IMR-90 (cell line): ENCODE measurements around the gene GTPBP4. TPM values are rescaled to one million over a fixed set of nuclear protein-coding genes. Genes with fewer than 3 reads are reported as not detected.

Source experiments
- ATAC-seq: fragments of 200-7000 bp; cut with Tn5 transposase; 2 replicates; pipeline ENCODE4 v1.9.1; 2020; ENCODE audit warnings: low read depth, mild to moderate bottlenecking, moderate library complexity
- BruUV-seq: library from RNA; stranded (reverse); fragments of 400-500 nt; replicated peaks from 2 replicates; lab custom pipeline; 2021; lab: Mats Ljungman, UMichigan
- CTCF ChIA-PET: fragments of 300-600 bp; formaldehyde crosslinking; extraction: SDS; loops from one replicate; lab custom pipeline; 2021; ENCODE audit warnings: antibody characterized with exemption; lab: Yijun Ruan, JAX
- POLR2A ChIA-PET: fragments of 300-600 bp; sonication (Branson Sonifier 250); formaldehyde crosslinking; loops from one replicate; lab custom pipeline; 2022; ENCODE audit warnings: antibody characterized with exemption; ENCODE audit not compliant: unreplicated experiment; lab: Charles Lee
- DNase-seq: peaks from one replicate; pipeline ENCODE4 v3.0.0; 2013
- H2AFZ ChIP-seq: replicated peaks from 2 replicates; pipeline ENCODE3; 2013; ENCODE audit warnings: low read length, mild to moderate bottlenecking; ENCODE audit not compliant: poor library complexity
- H2AK5ac ChIP-seq: 2 replicates; pipeline ENCODE4 v1.6.1; 2013; ENCODE audit warnings: low read depth, low read length, inconsistent platforms
- H2AK9ac ChIP-seq: replicated peaks from 2 replicates; pipeline ENCODE3; 2013; ENCODE audit warnings: mild to moderate bottlenecking, low read depth, low read length, moderate library complexity; ENCODE audit not compliant: poor library complexity
- H2BK120ac ChIP-seq: 2 replicates; pipeline ENCODE4 v1.6.1; 2013; ENCODE audit warnings: low read depth, low read length, inconsistent platforms
- H2BK15ac ChIP-seq: 3 replicates; pipeline ENCODE4 v1.6.1; 2013; ENCODE audit warnings: low read depth, low read length, inconsistent platforms
- H2BK20ac ChIP-seq: 2 replicates; pipeline ENCODE4 v1.6.1; 2013; ENCODE audit warnings: low read depth, mild to moderate bottlenecking, inconsistent platforms, low read length, moderate library complexity
- H2BK5ac ChIP-seq: 2 replicates; pipeline ENCODE4 v1.6.1; 2013; ENCODE audit warnings: mild to moderate bottlenecking, low read depth, low read length, inconsistent platforms; ENCODE audit not compliant: poor library complexity, severe bottlenecking
- H3K14ac ChIP-seq: replicated peaks from 2 replicates; pipeline ENCODE4 v1.6.1; 2013; ENCODE audit warnings: low read depth, low read length, inconsistent platforms
- H3K18ac ChIP-seq: 2 replicates; pipeline ENCODE4 v1.6.1; 2013; ENCODE audit warnings: low read depth, low read length, control low read depth
- H3K23ac ChIP-seq: 2 replicates; pipeline ENCODE4 v1.6.1; 2013; ENCODE audit warnings: low read depth, low read length, inconsistent platforms
- H3K27ac ChIP-seq: 2 replicates; pipeline ENCODE4 v1.5.1; 2013; ENCODE audit warnings: mild to moderate bottlenecking, control low read depth, low read length; ENCODE audit not compliant: insufficient read depth
- H3K27me3 ChIP-seq: 2 replicates; pipeline ENCODE4 v1.6.1; 2013; ENCODE audit warnings: low read length; ENCODE audit not compliant: control insufficient read depth, insufficient read depth
- H3K36me3 ChIP-seq: 2 replicates; pipeline ENCODE4 v1.6.1; 2013; ENCODE audit warnings: low read length, mixed read lengths; ENCODE audit not compliant: control insufficient read depth, insufficient read depth
- H3K4ac ChIP-seq: 2 replicates; pipeline ENCODE4 v1.6.1; 2013; ENCODE audit warnings: low read depth, low read length, inconsistent platforms
- H3K4me1 ChIP-seq: 2 replicates; pipeline ENCODE4 v1.6.1; 2013; ENCODE audit warnings: low read length, mixed read lengths; ENCODE audit not compliant: control insufficient read depth, insufficient read depth
- H3K4me2 ChIP-seq: 2 replicates; pipeline ENCODE4 v1.6.1; 2013; ENCODE audit warnings: low read depth, mild to moderate bottlenecking, control low read depth, low read length, moderate library complexity
- H3K4me3 ChIP-seq: 2 replicates; pipeline ENCODE4 v1.5.1; 2013; ENCODE audit warnings: low read depth, mild to moderate bottlenecking, control low read depth, low read length, moderate library complexity; ENCODE audit not compliant: insufficient read depth
- H3K56ac ChIP-seq: 2 replicates; pipeline ENCODE4 v1.6.1; 2013; ENCODE audit warnings: low read length, inconsistent platforms; ENCODE audit not compliant: insufficient read depth; ENCODE audit errors: extremely low read depth
- H3K79me1 ChIP-seq, 2 experiments: 2 replicates each; pipeline ENCODE4 v1.6.1; 2013; ENCODE audit warnings: low read length in 2 of 2, inconsistent platforms in 1 of 2, low read depth in 1 of 2
- H3K9ac ChIP-seq: 2 replicates; pipeline ENCODE4 v1.6.1; 2013; ENCODE audit warnings: low read depth, low read length, control low read depth
- H3K9me1 ChIP-seq: 2 replicates; pipeline ENCODE4 v1.6.1; 2013; ENCODE audit warnings: low read length, inconsistent platforms; ENCODE audit not compliant: insufficient read depth
- H3K9me3 ChIP-seq: 2 replicates; pipeline ENCODE4 v1.6.1; 2013; ENCODE audit warnings: low read length; ENCODE audit not compliant: control insufficient read depth, insufficient read depth
- H4K20me1 ChIP-seq: 2 replicates; pipeline ENCODE4 v1.6.1; 2013; ENCODE audit warnings: low read length, inconsistent platforms; ENCODE audit not compliant: insufficient read depth
- H4K5ac ChIP-seq: 2 replicates; pipeline ENCODE4 v1.6.1; 2013; ENCODE audit warnings: mild to moderate bottlenecking, low read depth, low read length, control low read depth
- H4K8ac ChIP-seq, 2 experiments: 2 replicates each; pipeline ENCODE4 v1.6.1; 2013; ENCODE audit warnings: low read depth in 2 of 2, low read length in 2 of 2, control low read depth in 1 of 2, inconsistent platforms in 1 of 2
- H4K91ac ChIP-seq: 2 replicates; pipeline ENCODE4 v1.6.1; 2013; ENCODE audit warnings: low read depth, low read length, inconsistent platforms; ENCODE audit not compliant: insufficient read depth
- CEBPB ChIP-seq: IDR thresholded peaks from 2 replicates; pipeline ENCODE4 v1.6.1; 2012; ENCODE audit warnings: low read depth, low read length, improper control_type of control experiment
- CHD1 ChIP-seq: IDR thresholded peaks from 2 replicates; pipeline ENCODE4 v1.6.1; 2012; ENCODE audit warnings: low read depth, low read length, improper control_type of control experiment
- CTCF ChIP-seq: conservative IDR thresholded peaks from 2 replicates; pipeline ENCODE4 v1.5.1; 2012; ENCODE audit warnings: mild to moderate bottlenecking, low read depth, low read length, improper control_type of control experiment
- ELK1 ChIP-seq: fragments of 150-350 bp; IDR thresholded peaks from 2 replicates; pipeline ENCODE4 v1.6.1; 2016; ENCODE audit warnings: low read depth, mild to moderate bottlenecking, low read length, moderate library complexity, borderline replicate concordance
- FOS ChIP-seq: fragments of 150-350 bp; IDR thresholded peaks from 2 replicates; pipeline ENCODE4 v1.6.1; 2016; ENCODE audit warnings: low read depth, low read length
- MAFK ChIP-seq: IDR thresholded peaks from 2 replicates; pipeline ENCODE4 v1.6.1; 2012; ENCODE audit warnings: low read depth, low read length, improper control_type of control experiment
- MAZ ChIP-seq: IDR thresholded peaks from 2 replicates; pipeline ENCODE4 v1.6.1; 2012; ENCODE audit warnings: low read depth, mild to moderate bottlenecking, low read length, improper control_type of control experiment, moderate library complexity, borderline replicate concordance
- MXI1 ChIP-seq: IDR thresholded peaks from 2 replicates; pipeline ENCODE4 v1.6.1; 2012; ENCODE audit warnings: low read depth, mild to moderate bottlenecking, low read length, moderate library complexity, borderline replicate concordance
- NFE2L2 ChIP-seq: fragments of 150-350 bp; IDR thresholded peaks from 2 replicates; pipeline ENCODE4 v1.6.1; 2016; ENCODE audit warnings: low read depth, mild to moderate bottlenecking, low read length
- POLR2A ChIP-seq: IDR thresholded peaks from 2 replicates; pipeline ENCODE4 v1.6.1; 2012; ENCODE audit warnings: mild to moderate bottlenecking, low read depth, low read length
- RAD21 ChIP-seq: IDR thresholded peaks from 2 replicates; pipeline ENCODE4 v1.6.1; 2012; ENCODE audit warnings: low read length, improper control_type of control experiment
- RFX5 ChIP-seq: IDR thresholded peaks from 2 replicates; pipeline ENCODE4 v1.8.0; 2012; ENCODE audit warnings: low read depth, mild to moderate bottlenecking, low read length, moderate library complexity
- SMC3 ChIP-seq: fragments of 150-350 bp; IDR thresholded peaks from 2 replicates; pipeline ENCODE4 v1.6.1; 2016; ENCODE audit warnings: low read depth, mild to moderate bottlenecking, antibody characterized with exemption, low read length, moderate library complexity
- USF2 ChIP-seq: fragments of 150-350 bp; IDR thresholded peaks from 2 replicates; pipeline ENCODE4 v1.6.1; 2017; ENCODE audit warnings: mild to moderate bottlenecking, antibody characterized with exemption, low read length, low read depth
- WGBS, 2 experiments: methylation state at CpG; one replicate each; pipeline versions ENCODE4 v1.1.5 to v1.1.7; 2013; ENCODE audit warnings: missing lambda C conversion rate in 2 of 2; ENCODE audit not compliant: insufficient read length in 1 of 2; ENCODE audit errors: extremely low coverage in 2 of 2; 5-methylcytosine and 5-hydroxymethylcytosine counted together
- dilution Hi-C: fragments of 300-500 bp; cut with HindIII; formaldehyde crosslinking; loops from one replicate; pipeline ENCODE4 v1.14.3; 2018; ENCODE audit warnings: low sequenced_read_pairs; ENCODE audit not compliant: unreplicated experiment
- in situ Hi-C: fragments of 300-500 bp; cut with MboI; formaldehyde crosslinking; loops from 3 replicates; pipeline ENCODE4 v1.14.3; 2019; ENCODE audit warnings: low sequenced_read_pairs, inconsistent platforms, mixed read lengths
- intact Hi-C: fragments of 100-400 bp; cut with micrococcal nuclease; formaldehyde crosslinking; loops from 2 replicates; pipeline ENCODE4 v1.10.0; 2022
- polyA plus RNA-seq, 3 experiments: library from polyadenylated mRNA; depleted of rRNA; stranded (reverse); fragments of >200 nt; gene quantifications; 2 replicates each; pipeline ENCODE4 v1.2.3, GENCODE V29; 2012; ENCODE audit warnings: low replicate concordance in 1 of 3
- total RNA-seq: library from RNA; depleted of rRNA; stranded (reverse); fragments of >200 nt; gene quantifications from 2 replicates; pipeline ENCODE4 v1.2.3, GENCODE V29; 2012

The GTPBP4 gene
- total and polyA plus RNA-seq, 2 of the 4 experiments (the other 2 are of a cell fraction): 46.2 to 48.6 TPM

- TF ChIP-seq CTCF: no peak
Observed at GRCh38 chr10:944034-944831, 44.0 kb upstream of the GTPBP4 start (continued).

- Histone ChIP-seq H3K9me1 (peaks cover 3% of the 10 kb centered on the region; the same call in 1 of the 2 replicates), H2AK5ac (no peak overlapping the region), H3K56ac (no peak overlapping the region), H4K5ac (no peak overlapping the region), H4K20me1 (no peaks in the 10 kb centered on the region), H3K79me1 (no peaks in the 10 kb centered on the region), H3K4me2 (no peak overlapping the region), H2AFZ (no peak overlapping the region), H3K4ac (no peak overlapping the region), H3K9ac (no peak overlapping the region), H2BK120ac (no peak overlapping the region), H3K14ac (no peak overlapping the region), H3K4me1 (no peaks in the 10 kb centered on the region), H3K9me3 (no peaks in the 10 kb centered on the region), H3K36me3 (no peaks in the 10 kb centered on the region), H3K27ac (no peak overlapping the region), H4K8ac (no peak overlapping the region), H2BK20ac (no peak overlapping the region), H4K91ac (no peak overlapping the region), H3K18ac (no peak overlapping the region), H3K4me3 (no peak overlapping the region), H3K23ac (no peak overlapping the region), H2BK5ac (no peak overlapping the region), H2AK9ac (no peak overlapping the region), H3K27me3 (peaks cover 11% of the 10 kb centered on the region), H2BK15ac (no peak overlapping the region)
- no peak for DNase-seq
- POLR2A ChIA-PET: no interaction called here
- intact Hi-C loops (no loop called here), dilution Hi-C loops (no loop called here), in situ Hi-C loops (no loop called here)
- CTCF ChIA-PET: no interaction called here
- no TSS peak for BruUV-seq
- ATAC-seq: no peak
- 83% methylated on average over 2 of the region's 6 CpGs; no CpG with 5 or more reads in 1 of the 2 experiments for WGBS, 2 experiments
- TF ChIP-seq SMC3: no peak
- TF ChIP-seq FOS: no peak
- TF ChIP-seq CHD1: no peak
- TF ChIP-seq MAFK: no peak
- TF ChIP-seq MXI1: no peak
- no peak for TF ChIP-seq RFX5
- TF ChIP-seq USF2: no peak
- TF ChIP-seq NFE2L2: no peak
- TF ChIP-seq MAZ: no peak
- TF ChIP-seq RAD21: no peak
- TF ChIP-seq POLR2A: no peak
- no peak for TF ChIP-seq ELK1
- no peak for TF ChIP-seq CEBPB
Observed at GRCh38 chr10:945778-946177, 42.5 kb upstream of the GTPBP4 start.
